Natural killer cell (primary cell): Measurements from ENCODE around the gene FAM53B. TPM values are rescaled to one million over a fixed set of nuclear protein-coding genes. Genes with fewer than 3 reads are reported as not detected.
A peak's percentile ranks its signal among the peaks of the same experiment; 100 is the strongest.

Experiments used
- ATAC-seq, 3 donors: fragments of 150-1000 bp in 2 of 3; fragments of 200-7000 bp in 1 of 3; cut with Tn5 transposase; 1 replicate in 1 of 3; 2 replicates in 2 of 3; pipeline ENCODE4 v1.10.0; 2021; ENCODE audit warnings: mild to moderate bottlenecking in 2 of 3, moderate library complexity in 2 of 3
- DNase-seq, 2 donors: peaks; one replicate each; pipeline versions ENCODE4 v3.0.0 to v3.0.0-alpha.2; 2013 to 2021; ENCODE audit warnings: mixed read lengths in 1 of 2
- H3K27ac ChIP-seq: one replicate; pipeline ENCODE4 v1.5.1; 2013; ENCODE audit warnings: mild to moderate bottlenecking, low read length
- H3K27me3 ChIP-seq: one replicate; pipeline ENCODE4 v1.6.1; 2013; ENCODE audit warnings: low read length; ENCODE audit not compliant: control insufficient read depth, insufficient read depth
- H3K36me3 ChIP-seq: one replicate; pipeline ENCODE4 v1.6.1; 2013; ENCODE audit warnings: low read length; ENCODE audit not compliant: control insufficient read depth, insufficient read depth
- H3K4me1 ChIP-seq: one replicate; pipeline ENCODE4 v1.6.1; 2013; ENCODE audit warnings: low read length; ENCODE audit not compliant: control insufficient read depth, insufficient read depth
- H3K4me3 ChIP-seq: one replicate; pipeline ENCODE4 v1.5.1; 2013; ENCODE audit warnings: low read length
- H3K9me3 ChIP-seq: one replicate; pipeline ENCODE4 v1.6.1; 2013; ENCODE audit warnings: low read length; ENCODE audit not compliant: control insufficient read depth, insufficient read depth
- H3K27ac Mint-ChIP-seq, 2 donors: one replicate each; pipeline ENCODE4 v1.8.0; 2022; ENCODE audit warnings: mild to moderate bottlenecking in 2 of 2, mixed read lengths in 2 of 2, moderate library complexity in 1 of 2
- H3K27me3 Mint-ChIP-seq, 2 donors: one replicate each; pipeline ENCODE4 v1.8.0; 2022; ENCODE audit warnings: low read depth in 2 of 2, mixed read lengths in 2 of 2
- H3K36me3 Mint-ChIP-seq: one replicate; pipeline ENCODE4 v1.8.0; 2022; ENCODE audit warnings: mixed read lengths
- H3K4me1 Mint-ChIP-seq, 2 donors: one replicate each; pipeline ENCODE4 v1.8.0; 2022; ENCODE audit warnings: mixed read lengths in 2 of 2
- H3K4me3 Mint-ChIP-seq: one replicate; pipeline ENCODE4 v1.8.0; 2022; ENCODE audit warnings: mild to moderate bottlenecking, moderate library complexity, mixed read lengths
- H3K9me3 Mint-ChIP-seq, 2 donors: one replicate each; pipeline ENCODE4 v1.8.0; 2022; ENCODE audit warnings: mixed read lengths in 2 of 2
- CTCF ChIP-seq: fragments of 200-600 bp; IDR thresholded peaks from one replicate; pipeline ENCODE4 v1.8.0; 2022; ENCODE audit warnings: antibody characterized with exemption
- WGBS: methylation state at CpG from one replicate; pipeline ENCODE4 v1.1.7; 2013; ENCODE audit warnings: missing lambda C conversion rate; ENCODE audit not compliant: insufficient coverage; 5-methylcytosine and 5-hydroxymethylcytosine counted together
- intact Hi-C: fragments of 100-400 bp; cut with micrococcal nuclease; formaldehyde crosslinking; loops from one replicate; pipeline ENCODE4 v1.14.2; 2022
- total RNA-seq, 4 donors: library from RNA; stranded (reverse); fragments of 120-200 nt in 1 of 4; gene quantifications; one replicate each; pipeline versions ENCODE4 v1.2.3 to v1.2.4, GENCODE V29; 2013 to 2022

FAM53B gene
- total RNA-seq, 3 donors from 2014 or later (not counting 1 experiment from before 2014, with no cell fraction given) = 77.4 to 172 (median 121) TPM

GRCh38 chr10:124692100-124692446 is 52.1 kb downstream of the FAM53B start:
- Histone ChIP-seq H3K27me3 (no peaks in the 10 kb centered on the region), H3K4me3 (no peak overlapping the region), H3K9me3 (no peaks in the 10 kb centered on the region), H3K36me3 (peaks cover 32% of the 10 kb centered on the region), H3K4me1 (peaks cover 95% of the 10 kb centered on the region), H3K27ac (peak overlapping the region; percentile 32)
- Mint-ChIP-seq H3K27me3 (no peaks in the 10 kb centered on the region), H3K36me3 (peaks cover 7% of the 10 kb centered on the region), H3K4me3 (peak overlapping the region; percentile 71), H3K27ac (peak overlapping the region; percentile 87 to 93), H3K9me3 (no peaks in the 10 kb centered on the region), H3K4me1 (peaks cover 76 to 83% of the 10 kb centered on the region in 2 donors)
- no peak for ATAC-seq
- WGBS = 53% methylated on average over 2 of the region's 8 CpGs
- TF ChIP-seq CTCF = no peak
- intact Hi-C loops = no loop called here
- no peak for DNase-seq

GRCh38 chr10:124691421-124692099 is 52.6 kb downstream of the FAM53B start:
- no peaks in the 10 kb centered on the region for H3K9me3 Mint-ChIP-seq
- Histone ChIP-seq H3K4me3 (no peak overlapping the region), H3K27ac (peak overlapping the region; percentile 32), H3K9me3 (no peaks in the 10 kb centered on the region), H3K27me3 (no peaks in the 10 kb centered on the region), H3K36me3 (peaks cover 32% of the 10 kb centered on the region), H3K4me1 (peaks cover 95% of the 10 kb centered on the region)
- H3K4me3 Mint-ChIP-seq = peak overlapping the region; percentile 71
- peaks cover 7% of the 10 kb centered on the region for H3K36me3 Mint-ChIP-seq
- H3K27me3 Mint-ChIP-seq = no peaks in the 10 kb centered on the region
- peak in 1 of 3 donors; percentile 7 for ATAC-seq
- peak overlapping the region; percentile 87 to 93 for H3K27ac Mint-ChIP-seq
- WGBS = 63% methylated on average over 10 of the region's 11 CpGs
- intact Hi-C loops = no loop called here
- TF ChIP-seq CTCF = no peak
- DNase-seq = no peak
- H3K4me1 Mint-ChIP-seq = peaks cover 76 to 83% of the 10 kb centered on the region in 2 donors

- no peaks in the 10 kb centered on the region for H3K9me3 Mint-ChIP-seq
- Histone ChIP-seq H3K9me3 (no peaks in the 10 kb centered on the region), H3K4me1 (peaks cover 93% of the 10 kb centered on the region), H3K36me3 (peaks cover 34% of the 10 kb centered on the region), H3K4me3 (no peak overlapping the region), H3K27me3 (no peaks in the 10 kb centered on the region), H3K27ac (no peak overlapping the region)
- no peak for ATAC-seq
- H3K36me3 Mint-ChIP-seq = peaks cover 7% of the 10 kb centered on the region
- intact Hi-C loops = no loop called here
- H3K27me3 Mint-ChIP-seq = no peaks in the 10 kb centered on the region
- WGBS = 85% methylated on average over 4 of the region's 5 CpGs
- H3K4me1 Mint-ChIP-seq = peaks cover 76 to 83% of the 10 kb centered on the region in 2 donors
- H3K4me3 Mint-ChIP-seq = peak overlapping the region; percentile 49
- DNase-seq = no peak
- H3K27ac Mint-ChIP-seq = peak overlapping the region; percentile 41 to 93
- TF ChIP-seq CTCF = no peak
Observed at GRCh38 chr10:124691002-124691401, 53.2 kb downstream of the FAM53B start.
